Trophoblast cell (in vitro differentiated cells and primary cell): ENCODE data around the gene NDUFA7. TPM values are rescaled to one million over a fixed set of nuclear protein-coding genes. Genes with fewer than 3 reads are reported as not detected.

ENCODE experiments used
- DNase-seq, 2 donors: peaks; one replicate each; pipeline ENCODE4 v3.0.0-alpha.2; 2016
- H2AFZ ChIP-seq: 2 replicates; pipeline ENCODE4 v1.6.1; 2013; ENCODE audit warnings: low read length, moderate library complexity, mild to moderate bottlenecking; ENCODE audit not compliant: insufficient read depth, poor library complexity
- H2AK5ac ChIP-seq: 2 replicates; pipeline ENCODE4 v1.6.1; 2013; ENCODE audit warnings: mild to moderate bottlenecking, low read length
- H2BK120ac ChIP-seq: 2 replicates; pipeline ENCODE4 v1.6.1; 2013; ENCODE audit warnings: low read length, mild to moderate bottlenecking, moderate library complexity; ENCODE audit not compliant: insufficient read depth, poor library complexity
- H2BK12ac ChIP-seq: 2 replicates; pipeline ENCODE4 v1.6.1; 2013; ENCODE audit warnings: mild to moderate bottlenecking, low read length, moderate library complexity
- H2BK5ac ChIP-seq: 2 replicates; pipeline ENCODE4 v1.6.1; 2013; ENCODE audit warnings: low read length, low read depth, moderate library complexity, mild to moderate bottlenecking; ENCODE audit not compliant: poor library complexity
- H3K14ac ChIP-seq: 2 replicates; pipeline ENCODE4 v1.6.1; 2013; ENCODE audit warnings: mild to moderate bottlenecking, low read length
- H3K18ac ChIP-seq: 2 replicates; pipeline ENCODE4 v1.6.1; 2013; ENCODE audit warnings: mild to moderate bottlenecking, low read length
- H3K23ac ChIP-seq: 2 replicates; pipeline ENCODE4 v1.6.1; 2013; ENCODE audit warnings: low read length
- H3K27ac ChIP-seq: 2 replicates; pipeline ENCODE4 v1.5.1; 2013; ENCODE audit warnings: low read depth, mild to moderate bottlenecking, inconsistent platforms, low read length, moderate library complexity
- H3K27me3 ChIP-seq: 2 replicates; pipeline ENCODE4 v1.6.1; 2013; ENCODE audit warnings: inconsistent platforms, mild to moderate bottlenecking, low read length, moderate library complexity; ENCODE audit not compliant: insufficient read depth
- H3K36me3 ChIP-seq, 2 experiments: 1 replicate in 1 of 2; 2 replicates in 1 of 2; pipeline ENCODE4 v1.6.1; 2013; ENCODE audit warnings: low read length in 2 of 2, mild to moderate bottlenecking in 2 of 2, moderate library complexity in 1 of 2; ENCODE audit not compliant: insufficient read depth in 2 of 2, control insufficient read depth in 1 of 2
- H3K4ac ChIP-seq: 2 replicates; pipeline ENCODE4 v1.6.1; 2013; ENCODE audit warnings: low read depth, mild to moderate bottlenecking, low read length, moderate library complexity
- H3K4me1 ChIP-seq, 2 experiments: 1 replicate in 1 of 2; 2 replicates in 1 of 2; pipeline ENCODE4 v1.6.1; 2013; ENCODE audit warnings: low read length in 2 of 2, mild to moderate bottlenecking in 2 of 2, moderate library complexity in 1 of 2; ENCODE audit not compliant: insufficient read depth in 2 of 2, control insufficient read depth in 1 of 2
- H3K4me2 ChIP-seq: 2 replicates; pipeline ENCODE4 v1.6.1; 2013; ENCODE audit warnings: inconsistent platforms, mild to moderate bottlenecking, low read length, moderate library complexity
- H3K4me3 ChIP-seq: 2 replicates; pipeline ENCODE4 v1.5.1; 2013; ENCODE audit warnings: mild to moderate bottlenecking, low read depth, low read length, inconsistent platforms
- H3K79me1 ChIP-seq: one replicate; pipeline ENCODE4 v1.6.1; 2013; ENCODE audit warnings: low read length
- H3K79me2 ChIP-seq: 2 replicates; pipeline ENCODE4 v1.6.1; 2013; ENCODE audit warnings: low read length, mild to moderate bottlenecking; ENCODE audit not compliant: control insufficient read depth, insufficient read depth, poor library complexity
- H3K9ac ChIP-seq: 2 replicates; pipeline ENCODE4 v1.6.1; 2013; ENCODE audit warnings: mild to moderate bottlenecking, low read length
- H3K9me3 ChIP-seq: 2 replicates; pipeline ENCODE4 v1.6.1; 2013; ENCODE audit warnings: low read depth, mild to moderate bottlenecking, control low read depth, inconsistent platforms, low read length; ENCODE audit not compliant: insufficient read depth
- H4K12ac ChIP-seq: 2 replicates; pipeline ENCODE4 v1.6.1; 2013; ENCODE audit warnings: low read depth, mild to moderate bottlenecking, low read length, moderate library complexity
- H4K8ac ChIP-seq: 2 replicates; pipeline ENCODE4 v1.6.1; 2013; ENCODE audit warnings: low read depth, mild to moderate bottlenecking, low read length, moderate library complexity
- H4K91ac ChIP-seq: one replicate; pipeline ENCODE4 v1.6.1; 2013; ENCODE audit warnings: low read depth, mild to moderate bottlenecking, low read length, moderate library complexity
- WGBS: extraction: QIAGEN DNeasy Blood & Tissue Kit; methylation state at CpG from one replicate; pipeline ENCODE4 v1.1.7; 2013; ENCODE audit warnings: missing lambda C conversion rate; ENCODE audit not compliant: insufficient read length, insufficient coverage; ENCODE audit errors: extremely low coverage; 5-methylcytosine and 5-hydroxymethylcytosine counted together
- polyA plus RNA-seq: library from polyadenylated mRNA; stranded (reverse); fragments of 200-250 nt; gene quantifications from 2 replicates; pipeline ENCODE4 v1.2.3, GENCODE V29; 2013

The NDUFA7 gene
- polyA plus RNA-seq: 113 and 115 TPM in 2 replicates

- Histone ChIP-seq H2AFZ (peak within 1 kb of the TSS; percentile 84), H3K4me2 (peak within 1 kb of the TSS; percentile 95), H3K9ac (peak within 1 kb of the TSS; percentile 97), H3K18ac (peak within 1 kb of the TSS; percentile 42), H3K9me3 (no peaks in the 10 kb centered on the region), H3K4me1 (peaks cover 8 to 9% of the 10 kb centered on the region in 2 experiments), H3K79me2 (peaks cover 18% of the 10 kb centered on the region), H3K36me3 (peaks cover 25 to 27% of the 10 kb centered on the region in 2 experiments), H3K14ac (peak within 1 kb of the TSS; percentile 95), H3K23ac (no peak within 1 kb of the TSS), H2AK5ac (peak within 1 kb of the TSS; percentile 36), H3K79me1 (peaks cover 10% of the 10 kb centered on the region), H2BK120ac (peak within 1 kb of the TSS; percentile 53), H2BK12ac (no peak within 1 kb of the TSS), H3K27ac (peak within 1 kb of the TSS; percentile 9), H3K4me3 (peak within 1 kb of the TSS; percentile 90), H2BK5ac (peak within 1 kb of the TSS; percentile 73), H4K12ac (peak within 1 kb of the TSS; percentile 98), H4K8ac (peak within 1 kb of the TSS; percentile 99), H3K27me3 (no peaks in the 10 kb centered on the region), H4K91ac (peak within 1 kb of the TSS; percentile 97), H3K4ac (peak within 1 kb of the TSS; percentile 59)
- peak; percentile 95 to 98 for DNase-seq
- WGBS: no CpG with 5 or more reads among the region's 72 CpGs
Measured at GRCh38 chr19:8321067-8321985, at the start of gene NDUFA7, which contains the start of gene RPS28. Gene NDUFA7 (minus strand): TSS chr19:8321375. CDS start chr19:8321358, 17 bp downstream. Gene RPS28 (plus strand): TSS chr19:8321496. CDS start chr19:8321531, 35 bp downstream.

GRCh38 chr19:8370176-8371010, 49.2 kb upstream of the NDUFA7 start:
- Histone ChIP-seq H3K4me2 (no peak overlapping the region), H3K79me2 (peaks cover 3% of the 10 kb centered on the region), H3K23ac (no peak overlapping the region), H2BK12ac (no peak overlapping the region), H2AK5ac (no peak overlapping the region), H4K12ac (no peak overlapping the region), H3K14ac (no peak overlapping the region), H3K4ac (no peak overlapping the region), H3K79me1 (peaks cover 5% of the 10 kb centered on the region), H3K27ac (no peak overlapping the region), H3K27me3 (no peaks in the 10 kb centered on the region), H3K18ac (no peak overlapping the region), H3K4me3 (no peak overlapping the region), H4K8ac (no peak overlapping the region), H2AFZ (no peak overlapping the region), H3K9me3 (peaks cover 9% of the 10 kb centered on the region), H3K4me1 (peaks cover 18 to 19% of the 10 kb centered on the region in 2 experiments), H3K36me3 (peaks cover 4 to 8% of the 10 kb centered on the region in 2 experiments), H2BK120ac (no peak overlapping the region), H2BK5ac (no peak overlapping the region), H3K9ac (no peak overlapping the region), H4K91ac (peak overlapping the region; percentile 4)
- DNase-seq: peak; percentile 71 to 72
- no CpG with 5 or more reads among the region's 19 CpGs for WGBS

- no CpG with 5 or more reads among the region's 23 CpGs for WGBS
Measured at GRCh38 chr19:8367327-8368001, 46.3 kb upstream of the NDUFA7 start.

More at GRCh38 chr19:8367327-8368001, 46.3 kb upstream of the NDUFA7 start:
- peak overlapping the region; percentile 2 for H3K27ac ChIP-seq
- H3K27me3 ChIP-seq: peaks cover 6% of the 10 kb centered on the region
- peak overlapping the region; percentile 78 for H2BK120ac ChIP-seq
- H3K9ac ChIP-seq: no peak overlapping the region
- H4K91ac ChIP-seq: peak overlapping the region; percentile 65
- peaks cover 0 to 4% of the 10 kb centered on the region in 2 experiments for H3K36me3 ChIP-seq
- peak; percentile 98 for DNase-seq
- H4K12ac ChIP-seq: no peak overlapping the region
- peak overlapping the region; percentile 43 for H3K18ac ChIP-seq
- peaks cover 21 to 27% of the 10 kb centered on the region in 2 experiments for H3K4me1 ChIP-seq
- peaks cover 12% of the 10 kb centered on the region for H3K9me3 ChIP-seq
- H3K4ac ChIP-seq: no peak overlapping the region
- H3K23ac ChIP-seq: no peak overlapping the region
- H2AFZ ChIP-seq: no peak overlapping the region
- peak overlapping the region; percentile 14 for H4K8ac ChIP-seq
- peak overlapping the region; percentile 49 for H3K14ac ChIP-seq
- peak overlapping the region; percentile 25 for H3K4me2 ChIP-seq
- H2AK5ac ChIP-seq: peak overlapping the region; percentile 36
- H3K79me1 ChIP-seq: peaks cover 10% of the 10 kb centered on the region
- H3K79me2 ChIP-seq: peaks cover 3% of the 10 kb centered on the region
- peak overlapping the region; percentile 67 for H2BK12ac ChIP-seq
- peak overlapping the region; percentile 15 for H2BK5ac ChIP-seq
- H3K4me3 ChIP-seq: no peak overlapping the region
